ENCODE measurements around the gene MT1E. TPM values are rescaled to one million over a fixed set of nuclear protein-coding genes. Genes with fewer than 3 reads are reported as not detected.

The MT1E gene
- total RNA-seq, 1 experiment from 2014 or later = 25.9 TPM

GRCh38 chr16:56611281-56611833, 14.2 kb upstream of the MT1E start:
- Histone ChIP-seq H4K5ac (ENCODE audit: insufficient read length, low read depth, low read length) (no peak overlapping the region), H3K4me1 (ENCODE audit: insufficient read depth, low read length) (peaks cover 6% of the 10 kb centered on the region; the same call in 1 of the 2 replicates), H3K4me2 (ENCODE audit: insufficient read depth, insufficient read length, low read length) (no peak overlapping the region), H3K79me2 (ENCODE audit: insufficient read depth, low read length) (no peaks in the 10 kb centered on the region), H3K18ac (ENCODE audit: insufficient read length, low read depth, low read length) (no peak overlapping the region), H3K56ac (ENCODE audit: insufficient read length, low read depth, low read length) (no peak overlapping the region), H2BK5ac (ENCODE audit: insufficient read length, low read length) (no peak overlapping the region), H2BK120ac (ENCODE audit: low read depth, low read length, poor library complexity, severe bottlenecking) (no peak overlapping the region), H2BK20ac (ENCODE audit: low read depth, low read length, poor library complexity, severe bottlenecking) (no peak overlapping the region), H3K4ac (ENCODE audit: low read depth, low read length) (no peak overlapping the region), H3T11ph (ENCODE audit: low read length) (no peak overlapping the region), H4K91ac (ENCODE audit: insufficient read length, low read depth, low read length) (no peak overlapping the region), H3K9ac (ENCODE audit: extremely low read depth, insufficient read length, low read length) (no peak overlapping the region), H3K23me2 (ENCODE audit: insufficient read length, low read depth, low read length, poor library complexity, severe bottlenecking) (peaks cover 8% of the 10 kb centered on the region), H2BK12ac (ENCODE audit: insufficient read length, low read depth, low read length) (no peak overlapping the region), H4K8ac (replicated peaks; ENCODE audit: insufficient read length, low read depth, low read length) (no peak overlapping the region), H2AK5ac (ENCODE audit: insufficient read length, low read length) (no peak overlapping the region), H3K27me3 (ENCODE audit: insufficient read depth, low read length) (peaks cover 24% of the 10 kb centered on the region; the same call in 1 of the 2 replicates), H3K79me1 (ENCODE audit: insufficient read depth, low read depth, low read length, poor library complexity, severe bottlenecking) (no peaks in the 10 kb centered on the region), H3K9me3 (ENCODE audit: control insufficient read depth, low read depth, low read length) (no peaks in the 10 kb centered on the region), H4K20me1 (ENCODE audit: control insufficient read depth, insufficient read depth, insufficient read length) (no peaks in the 10 kb centered on the region), H2AFZ (ENCODE audit: low read length) (no peak overlapping the region), H3K23ac (ENCODE audit: insufficient read length, low read depth, low read length) (no peak overlapping the region), H3K14ac (ENCODE audit: insufficient read depth, low read length) (no peak overlapping the region), H2BK15ac (ENCODE audit: low read depth, low read length) (no peak overlapping the region), H3K27ac (ENCODE audit: insufficient read length, low read depth, low read length) (no peak overlapping the region)
- Mint-ChIP-seq H3K36me3 (ENCODE audit: insufficient read depth in 1 of 3, low read depth in 3 of 3) (no peaks in the 10 kb centered on the region), H3K4me3 (no peak overlapping the region; a peak in 1 of 5 replicates), H3K27ac (no peak overlapping the region; a peak in 1 of 7 replicates), H3K4me1 (peaks cover 29 to 40% of the 10 kb centered on the region in 2 experiments), H3K27me3 (ENCODE audit: low read depth) (peaks cover 78% of the 10 kb centered on the region), H3K9me3 (no peaks in the 10 kb centered on the region)
- WGBS (ENCODE audit: extremely low coverage, insufficient read length, low lambda C conversion rate) = no CpG with 5 or more reads among the region's 2 CpGs
- DNase-seq = no peak
- TF ChIP-seq CTCF (conservative IDR thresholded peaks at IDR 0.05) = no peak

All from H9 (cell line).